IPS DF 4.7 (cell line): ENCODE measurements around the gene PRKCQ.
A peak's percentile ranks its signal among the peaks of the same experiment; 100 is the strongest.

Source experiments
- DNase-seq: peaks from one replicate; pipeline ENCODE4 v3.0.0-alpha.2; 2013; ENCODE audit warnings: low spot score; ENCODE audit errors: extremely low read depth

The PRKCQ gene

DNA sequence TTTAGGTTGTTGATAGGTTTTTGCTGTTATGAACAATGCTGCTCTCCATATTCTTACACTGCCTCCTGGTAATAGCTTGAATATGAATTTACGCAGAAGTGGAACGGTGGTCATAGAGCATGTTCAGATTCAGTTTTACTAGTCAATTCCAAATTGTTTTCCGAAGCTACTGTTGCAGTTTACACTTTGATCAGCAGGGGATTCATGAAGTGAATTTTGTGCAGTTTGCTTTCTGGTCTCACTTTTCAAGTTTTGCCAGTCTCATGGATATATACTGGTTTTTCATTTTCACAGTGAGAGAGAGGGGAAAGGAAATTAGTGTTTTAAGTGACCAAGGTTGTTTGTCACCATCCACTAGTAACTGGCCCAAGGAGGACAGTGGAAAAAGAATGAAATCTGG is 171.3 kb downstream of the PRKCQ start:
- no peak for DNase-seq

DNA sequence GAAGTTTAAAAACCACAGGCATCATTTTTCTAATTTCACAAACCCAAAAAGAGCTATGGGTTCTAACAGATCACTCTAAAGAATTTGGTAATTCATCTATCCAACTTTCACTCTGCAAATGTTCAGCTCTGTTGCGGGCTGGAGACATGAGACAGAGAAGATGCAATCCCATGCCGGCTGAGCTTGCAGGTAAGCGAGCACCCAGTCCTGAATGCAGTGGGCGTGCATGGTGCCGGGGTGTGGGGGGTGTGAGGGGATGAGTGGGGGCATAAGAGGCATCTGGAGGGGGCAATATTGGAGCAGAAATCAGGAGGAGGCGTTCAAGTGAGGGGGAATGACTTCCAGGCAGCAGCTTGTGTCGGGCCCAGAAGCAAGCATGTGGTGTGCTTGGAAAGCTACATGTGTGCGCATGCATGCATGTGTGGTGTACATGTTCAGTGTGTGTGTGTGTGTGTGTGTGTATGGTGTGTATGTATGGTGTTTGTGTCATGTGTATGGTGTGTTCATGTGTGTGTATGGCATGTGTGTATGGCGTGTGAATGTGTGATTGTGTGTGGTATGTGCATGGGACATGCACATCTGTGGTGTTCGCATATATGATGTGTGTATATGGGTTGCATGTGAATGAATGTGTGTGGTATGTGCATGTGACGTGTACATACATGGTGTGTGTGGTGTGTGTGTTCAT is 172.9 kb downstream of the PRKCQ start:
- no peak for DNase-seq

DNA sequence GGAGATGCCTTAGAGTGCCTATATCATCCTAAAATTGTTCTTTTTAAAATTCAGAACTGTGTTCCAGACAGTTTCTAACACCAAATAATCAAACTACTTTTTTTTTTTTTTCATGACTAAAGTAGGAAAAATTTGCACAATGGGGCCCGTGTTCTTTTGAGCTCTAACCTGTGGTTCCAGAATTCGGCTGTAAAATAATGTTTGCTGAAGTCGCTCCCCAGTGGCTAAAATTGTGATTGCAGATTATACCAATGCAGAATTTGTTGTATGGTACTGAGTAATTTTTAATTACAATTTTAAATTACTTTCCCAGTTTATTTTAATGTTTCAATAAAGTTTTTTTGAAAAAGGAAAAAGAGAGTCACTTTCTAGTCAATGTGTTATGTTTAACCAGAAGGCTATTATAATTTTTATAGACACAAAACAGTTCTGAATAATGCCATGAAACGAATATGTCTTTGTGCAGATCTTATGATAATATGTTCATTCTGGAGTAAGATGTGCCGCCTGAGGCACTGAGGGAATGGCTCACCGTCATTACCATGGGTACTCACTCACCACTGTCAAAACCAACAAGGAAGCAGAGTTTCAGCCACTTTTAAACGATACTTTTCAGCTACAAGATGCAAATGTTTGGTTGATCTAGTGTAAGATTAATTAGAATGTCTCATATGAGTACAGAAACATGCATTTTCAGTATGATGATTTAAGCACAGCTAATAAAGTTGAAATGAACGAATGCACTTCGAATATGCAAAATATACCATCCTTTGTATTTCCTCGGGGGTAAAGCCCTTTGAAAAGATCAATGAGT is 173.6 kb downstream of the PRKCQ start:
- no peak for DNase-seq

DNA sequence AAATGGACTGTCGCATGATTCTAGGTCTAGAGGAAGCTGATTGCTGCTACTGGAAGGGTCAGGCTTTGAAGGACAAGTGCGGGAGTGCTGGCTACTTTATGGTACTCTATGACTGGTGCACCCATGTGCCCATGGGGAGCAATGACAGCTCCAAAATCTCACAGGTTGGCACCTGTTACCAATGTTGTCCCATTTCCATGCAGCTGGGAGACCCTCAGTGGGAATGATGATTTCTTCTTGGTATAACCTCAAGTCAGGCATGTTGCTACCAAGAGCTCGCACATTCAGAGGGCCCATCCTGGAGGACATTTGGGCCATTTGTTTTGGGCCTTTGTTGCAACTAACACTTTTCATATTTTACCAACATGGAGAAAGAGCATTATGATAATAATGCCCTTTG is 174.4 kb downstream of the PRKCQ start:
- no peak for DNase-seq

DNA sequence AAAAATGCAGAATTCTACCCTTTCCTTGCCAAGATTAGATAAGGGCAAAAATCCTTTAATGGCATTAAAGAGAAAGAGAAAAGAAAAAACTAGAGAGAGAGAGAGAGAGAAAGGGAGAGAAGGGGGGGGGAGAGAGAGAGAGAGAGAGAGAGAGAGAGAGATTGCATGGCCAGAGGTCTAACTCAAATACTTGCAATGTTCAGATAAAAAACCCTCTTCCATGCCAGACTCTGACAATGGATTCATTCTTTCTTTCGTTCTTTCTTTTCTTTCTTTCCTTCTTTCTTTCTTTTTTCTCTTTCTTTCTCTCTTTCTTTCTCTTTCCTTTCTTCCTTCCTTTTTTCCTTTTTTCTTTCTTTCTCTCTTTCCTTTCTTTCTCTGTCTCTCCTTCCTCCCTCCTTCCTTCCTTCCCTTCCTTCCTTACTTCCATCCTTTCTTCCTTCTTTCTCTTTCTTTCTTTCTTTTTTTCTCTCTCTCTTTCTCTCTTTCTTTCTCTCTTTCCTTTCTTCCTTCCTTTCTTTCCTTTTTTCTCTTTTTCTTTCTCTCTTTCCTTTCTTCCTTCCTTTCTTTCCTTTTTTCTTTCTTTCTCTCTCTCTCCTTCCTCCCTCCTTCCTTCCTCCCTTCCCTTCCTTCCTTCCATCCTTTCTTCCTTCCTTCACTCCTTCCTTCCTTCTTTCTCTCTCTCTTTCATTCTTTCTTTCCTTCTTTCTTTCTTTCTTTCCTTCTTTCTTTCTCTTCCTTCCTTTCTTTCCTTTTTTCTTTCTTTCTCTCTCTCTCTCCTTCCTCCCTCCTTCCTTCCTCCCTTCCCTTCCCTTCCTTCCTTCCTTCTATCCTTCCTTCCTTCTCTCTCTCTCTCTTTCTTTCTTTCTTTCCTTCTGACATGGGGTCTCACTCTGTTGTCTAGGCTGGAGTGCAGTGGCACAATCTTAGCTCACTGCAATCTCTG is 175.7 kb downstream of the PRKCQ start:
- no peak for DNase-seq

DNA sequence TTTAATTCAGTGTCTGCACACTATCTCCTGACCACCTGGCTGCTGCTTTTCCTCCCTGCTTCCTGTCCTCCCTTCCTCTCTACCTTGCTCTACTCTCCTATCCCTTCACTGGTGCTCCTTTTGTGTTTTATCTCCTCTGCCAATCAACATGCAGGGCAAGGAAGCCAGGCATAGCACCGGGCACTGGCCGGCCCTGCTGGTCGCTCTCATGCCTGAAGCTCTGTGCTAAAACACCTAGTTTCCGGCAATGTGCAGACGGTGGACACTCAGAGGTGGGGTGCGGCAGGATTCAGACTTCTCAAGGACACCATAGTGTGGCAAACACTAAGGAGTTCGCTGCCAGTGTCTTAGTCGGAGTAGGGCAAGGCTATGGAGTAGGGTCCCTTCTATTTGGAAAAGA is 177.1 kb downstream of the PRKCQ start:
- DNase-seq = no peak

DNA sequence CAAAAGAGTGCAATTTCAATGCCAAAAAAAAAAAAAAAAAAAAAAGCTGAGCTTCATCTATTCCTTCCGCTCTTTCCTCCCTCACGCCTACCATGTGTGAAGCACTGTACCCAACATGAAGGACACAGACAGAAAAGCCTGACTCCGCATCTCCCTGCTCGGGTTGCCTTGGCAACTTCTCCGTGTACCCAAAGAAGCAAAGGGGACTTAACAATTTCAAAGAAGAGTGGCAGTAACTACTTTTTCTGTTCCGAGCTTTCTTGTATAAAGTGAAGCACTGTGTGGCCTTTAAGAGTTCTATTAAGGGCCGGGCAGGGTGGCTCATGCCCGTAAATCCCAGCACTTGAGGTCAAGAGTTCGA is 177.7 kb downstream of the PRKCQ start:
- DNase-seq = no peak

DNA sequence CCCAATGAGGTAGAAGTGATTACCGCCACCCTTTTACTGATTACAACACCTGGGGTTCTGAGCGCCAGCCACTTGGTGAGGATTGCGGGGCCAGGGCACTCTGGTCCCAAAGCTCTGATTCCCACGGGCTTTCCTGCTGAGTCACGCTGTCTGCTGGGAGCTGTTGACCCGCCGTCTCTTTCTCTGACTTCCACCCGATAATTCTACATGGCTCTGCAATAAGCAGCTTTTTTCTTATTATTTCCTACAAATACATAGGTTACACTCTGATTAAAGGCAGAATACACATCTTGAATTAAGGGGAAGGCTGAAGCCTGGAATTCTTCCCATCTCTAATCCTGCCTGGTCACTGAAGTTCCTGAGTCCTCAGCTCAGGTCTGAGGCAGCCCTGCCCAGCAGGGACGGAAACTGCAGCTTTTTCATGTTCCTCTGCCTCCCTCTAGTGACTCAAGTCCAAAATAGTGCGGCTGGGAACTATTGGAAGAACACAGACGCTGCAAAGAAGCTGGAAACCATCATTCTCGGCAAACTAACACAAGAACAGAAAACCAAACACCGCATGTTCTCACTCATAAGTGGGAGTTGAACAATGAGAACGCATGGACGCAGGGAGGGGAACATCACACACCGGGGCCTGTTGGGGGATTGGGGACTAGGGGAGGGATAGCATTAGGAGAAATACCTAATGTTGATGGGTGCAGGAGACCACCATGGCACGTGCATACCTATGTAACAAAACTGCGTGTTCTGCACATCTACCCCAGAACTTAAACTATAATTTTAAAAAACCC is 178.3 kb downstream of the PRKCQ start:
- peak; percentile 68 for DNase-seq

DNA sequence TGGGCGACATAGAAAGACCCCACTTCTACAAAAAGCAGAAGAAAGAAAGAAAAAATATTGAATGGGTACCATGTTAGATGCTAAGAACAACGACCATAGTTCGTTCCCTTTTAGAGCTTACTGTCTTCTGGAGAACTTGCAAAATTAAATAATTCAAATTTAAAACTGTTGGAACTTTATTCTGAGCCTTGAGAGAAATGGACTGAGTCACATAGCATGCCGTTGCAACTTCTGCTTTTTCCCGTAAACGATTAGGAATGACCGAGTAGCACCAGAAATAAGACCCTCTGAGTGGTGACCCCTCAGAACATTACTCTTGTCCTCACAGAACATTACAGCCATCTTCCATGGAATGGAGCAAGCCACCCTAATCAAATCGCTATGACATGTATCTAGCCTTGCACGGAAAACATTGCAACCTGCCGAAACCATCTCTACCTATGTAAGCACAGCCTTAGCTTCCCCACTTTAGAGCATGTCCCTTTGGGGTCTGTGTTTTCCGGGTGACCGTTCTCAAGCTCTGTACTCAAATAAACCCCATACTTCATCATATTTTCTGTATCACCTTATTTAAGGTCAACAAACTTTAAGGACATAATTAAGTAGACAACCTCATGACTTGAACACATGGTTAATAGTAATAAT is 179.1 kb downstream of the PRKCQ start:
- DNase-seq = no peak

DNA sequence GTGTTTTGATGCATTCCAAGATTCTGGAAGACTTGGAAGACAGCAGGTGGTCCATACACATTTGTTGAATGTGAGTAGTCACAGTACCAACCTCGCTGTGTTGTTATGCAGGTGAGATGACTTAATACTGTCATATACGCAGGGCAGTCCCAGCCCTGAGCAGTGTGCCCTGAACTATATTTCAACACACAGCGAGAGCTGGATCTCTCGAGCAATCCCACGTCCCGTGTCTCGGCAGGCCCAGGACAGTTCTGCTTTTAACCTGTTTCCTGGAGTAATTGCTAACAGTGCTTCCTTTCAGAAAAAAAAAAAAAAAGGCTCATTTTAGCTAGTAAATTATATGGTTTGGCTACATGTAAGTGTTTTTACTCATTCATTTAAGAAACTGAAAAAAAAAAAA is 179.7 kb downstream of the PRKCQ start:
- no peak for DNase-seq

DNA sequence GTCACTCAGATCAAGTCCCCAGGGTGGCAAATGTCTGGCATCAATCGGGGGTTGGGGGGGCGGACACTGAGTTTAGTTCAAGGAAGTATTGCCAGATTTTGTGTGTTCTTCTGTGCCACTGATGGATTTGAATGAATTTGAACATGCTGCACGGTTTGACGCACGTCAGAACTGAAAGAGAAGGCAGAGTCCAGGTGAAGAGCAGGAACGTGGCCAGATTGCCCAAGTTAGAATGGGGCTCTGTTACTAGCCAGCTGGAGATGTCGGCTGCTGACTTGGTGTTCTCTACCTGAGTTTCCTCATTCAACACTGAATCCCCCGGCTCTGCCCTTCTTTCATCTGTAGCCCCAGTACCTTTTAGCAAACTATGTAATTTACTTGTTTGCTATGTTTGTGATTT is 180.2 kb downstream of the PRKCQ start:
- DNase-seq = no peak

DNA sequence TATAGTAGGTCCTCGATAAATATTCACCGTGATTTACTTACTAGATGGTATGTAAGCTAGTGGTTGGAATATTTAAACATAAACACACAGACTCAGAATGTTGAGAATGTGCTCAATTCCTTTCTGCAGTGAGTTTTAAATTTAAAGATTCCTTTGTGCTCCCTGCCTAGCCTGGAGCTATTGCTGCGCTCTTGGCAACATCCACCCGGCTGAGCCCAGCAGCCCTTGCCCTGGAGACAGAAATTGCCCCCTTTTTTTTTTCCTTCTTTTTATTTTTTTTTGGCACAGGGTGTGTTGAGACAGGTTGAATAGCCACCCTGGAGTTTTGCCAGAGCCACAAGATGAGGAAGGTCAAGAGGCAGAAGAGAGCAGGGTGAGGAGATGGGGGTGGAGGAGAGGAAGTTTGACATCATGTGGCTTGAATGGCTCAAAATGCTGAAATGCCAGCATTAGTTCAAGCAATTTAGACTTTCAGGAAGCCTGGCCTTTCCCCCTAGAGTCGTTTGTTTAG is 180.8 kb downstream of the PRKCQ start:
- no peak for DNase-seq

DNA sequence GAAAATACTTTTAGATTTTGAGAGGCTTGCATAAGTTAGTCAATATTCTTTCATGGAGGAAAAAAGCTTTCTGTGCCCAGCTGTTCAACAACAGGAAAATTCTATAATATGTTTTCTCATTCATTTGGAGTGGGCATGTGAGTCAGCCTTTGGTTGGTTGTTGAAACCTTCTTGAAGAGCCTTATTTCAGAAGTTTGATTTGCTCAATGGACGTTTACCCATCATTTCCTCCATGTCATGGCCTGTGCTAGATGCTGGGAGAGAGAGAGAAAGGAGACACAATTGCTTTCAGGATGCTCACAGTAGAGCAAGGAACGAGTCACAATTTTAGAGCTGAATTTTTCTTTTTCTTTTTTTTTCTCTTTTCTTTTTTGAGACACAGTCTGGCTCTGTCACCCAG is 181.7 kb downstream of the PRKCQ start:
- DNase-seq = no peak

DNA sequence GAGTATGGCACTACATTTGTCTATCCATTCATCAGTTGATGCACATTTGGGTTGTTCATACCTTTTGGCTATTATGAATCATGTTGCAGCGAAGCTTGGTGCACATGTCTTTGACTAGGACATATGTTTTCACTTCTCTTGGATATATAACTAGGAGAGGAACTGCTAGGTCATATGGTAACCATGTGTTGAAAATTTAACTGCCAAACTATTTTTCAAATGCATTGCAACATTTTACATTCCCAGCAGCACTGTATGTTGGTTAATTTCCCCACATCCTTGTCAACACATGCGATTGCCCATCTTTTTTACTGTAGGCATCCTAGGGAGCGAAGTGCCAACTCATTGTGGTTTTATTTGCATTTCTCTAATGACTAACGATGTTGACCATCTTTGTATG is 183.4 kb downstream of the PRKCQ start:
- no peak for DNase-seq

DNA sequence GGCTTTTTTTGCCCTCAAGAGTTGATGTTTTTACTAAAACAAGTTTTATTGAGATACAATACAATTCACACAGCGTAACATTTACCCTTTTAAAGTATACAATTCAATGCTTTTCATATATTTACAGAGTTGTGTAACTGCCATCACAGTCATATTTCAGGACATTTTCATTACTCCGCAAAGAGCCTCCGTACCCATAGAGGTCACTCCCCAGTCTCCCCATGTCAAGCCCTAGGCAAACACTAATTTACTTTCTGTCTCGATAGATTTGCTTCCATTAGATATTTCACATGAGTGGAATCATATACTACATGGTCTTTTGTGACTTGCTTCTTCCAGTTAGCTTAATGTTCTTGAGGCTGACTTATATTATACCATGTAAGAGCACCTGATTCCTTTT is 183.8 kb downstream of the PRKCQ start:
- no peak for DNase-seq

DNA sequence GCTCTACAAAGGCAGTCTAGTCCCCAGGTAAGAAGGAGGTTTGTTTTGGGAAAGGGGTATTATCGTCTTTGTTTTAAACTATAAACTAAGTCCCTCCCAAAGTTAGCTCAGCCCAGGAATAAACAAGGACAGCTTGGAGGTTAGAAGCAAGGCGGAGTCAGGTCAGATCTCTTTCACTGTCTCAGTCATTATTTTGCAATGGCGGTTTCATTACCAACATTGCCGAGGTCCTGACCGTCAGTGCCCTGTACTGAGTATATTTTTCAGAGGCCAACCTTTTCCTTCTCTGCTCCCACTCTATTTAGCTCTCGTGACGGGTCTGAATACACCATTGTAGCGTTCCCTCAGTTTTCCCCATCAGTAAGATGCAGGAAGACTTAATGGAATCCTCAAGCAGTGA is 184.5 kb downstream of the PRKCQ start:
- no peak for DNase-seq

DNA sequence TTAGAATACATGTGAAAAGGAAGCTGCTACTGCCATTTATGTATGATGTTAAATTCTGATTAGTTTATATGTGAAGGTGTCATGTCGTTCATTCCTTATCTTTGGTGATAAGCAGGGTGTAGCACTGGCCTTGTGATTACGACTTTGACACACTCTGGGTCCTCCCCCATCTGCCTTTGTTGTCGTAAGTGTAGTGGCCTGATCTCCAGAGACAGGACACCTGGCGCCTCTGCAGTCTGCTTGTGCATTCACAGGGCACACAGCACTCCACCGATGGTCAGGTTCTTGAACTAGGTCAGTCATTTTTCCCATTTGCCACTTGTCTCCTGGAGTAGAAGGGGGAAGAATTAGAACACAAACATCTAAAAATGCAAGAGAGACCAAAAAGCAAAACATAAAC is 186.0 kb downstream of the PRKCQ start:
- DNase-seq = no peak

DNA sequence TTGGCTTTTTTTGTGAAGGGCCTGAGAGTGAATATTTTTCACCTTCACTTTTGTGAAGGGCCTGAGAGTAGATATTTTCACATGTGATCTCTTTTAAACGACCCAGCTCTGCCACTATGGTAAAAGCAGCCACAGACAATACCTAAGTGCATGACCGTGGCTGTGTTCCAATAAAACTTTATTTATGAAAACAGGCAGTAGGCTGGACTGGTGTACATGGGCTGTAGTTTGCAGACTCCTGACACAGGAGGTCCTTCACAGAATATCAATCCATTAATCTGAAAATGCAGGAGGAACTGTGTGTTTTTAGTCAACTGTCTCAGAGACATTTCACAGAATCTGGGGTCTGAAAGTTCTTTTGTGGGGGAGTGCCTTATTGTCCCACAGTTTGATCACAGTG is 186.9 kb downstream of the PRKCQ start:
- no peak for DNase-seq

DNA sequence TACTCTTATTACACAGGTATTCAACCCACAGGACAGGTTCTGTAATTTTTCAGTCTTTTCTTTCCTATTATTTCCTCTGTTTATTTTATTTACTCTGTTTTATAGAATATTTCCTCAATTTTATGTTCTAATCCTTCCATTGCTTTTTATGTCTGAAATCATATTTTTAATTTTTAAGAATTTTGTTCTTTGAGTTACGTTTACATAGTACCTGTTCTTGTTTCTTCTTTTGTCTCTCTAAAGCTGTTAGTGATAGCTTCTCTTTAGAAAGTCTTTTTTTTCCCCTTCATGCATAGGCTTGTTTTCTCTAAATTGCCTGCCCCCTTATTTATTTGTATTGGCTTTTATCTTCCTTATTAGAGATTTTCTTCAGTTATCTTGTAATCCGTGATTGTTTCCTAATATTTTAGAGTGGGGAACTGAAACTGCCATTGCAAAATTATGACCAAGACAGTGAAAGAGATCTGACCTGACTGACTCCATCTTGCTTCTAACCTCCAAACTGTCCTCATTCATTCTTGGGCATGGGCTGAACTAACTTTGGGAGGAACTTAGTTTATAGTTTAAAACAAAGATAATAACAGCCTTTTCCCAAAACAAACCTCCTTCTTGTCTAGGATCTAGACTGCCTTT is 189.7 kb downstream of the PRKCQ start:
- DNase-seq = no peak

DNA sequence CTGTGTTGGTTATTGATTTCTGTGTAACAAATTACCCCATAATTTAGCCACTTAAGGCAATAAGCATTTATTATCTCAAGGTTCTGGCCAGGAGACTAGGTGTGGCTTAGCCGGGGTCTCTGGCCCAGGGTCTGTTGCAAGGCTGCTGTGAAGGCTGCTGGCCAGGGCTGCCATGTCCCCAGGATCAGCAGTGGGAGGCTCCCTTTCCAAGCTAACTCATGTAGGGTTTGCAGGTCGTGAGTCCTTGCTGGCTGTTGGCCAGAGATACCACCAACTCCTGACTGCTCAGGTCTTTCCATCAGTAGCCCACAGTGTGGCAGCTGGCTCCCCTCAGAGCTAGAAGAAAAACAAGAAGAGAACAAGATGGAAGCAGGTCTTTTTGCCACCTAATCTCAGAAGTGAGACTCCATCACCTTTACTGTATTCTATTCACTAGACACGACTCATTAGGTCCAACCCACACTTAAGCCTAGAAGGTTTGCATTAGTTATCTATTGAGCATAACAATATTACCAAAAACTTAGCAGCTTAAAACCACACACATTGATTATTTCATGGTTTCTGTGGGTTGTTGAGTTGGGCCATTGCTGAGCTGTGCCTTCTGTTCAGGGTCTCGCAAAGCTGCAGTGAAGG is 191.7 kb downstream of the PRKCQ start:
- DNase-seq = no peak
